Gastrocnemius medialis (tissue), 4 donors: ENCODE results near the gene DRAM1. TPM values are rescaled to one million over a fixed set of nuclear protein-coding genes. Genes with fewer than 3 reads are reported as not detected.
A peak's percentile ranks its signal among the peaks of the same experiment; 100 is the strongest.

Experiments used
- ATAC-seq, 2 donors: fragments of 150-250 bp; one replicate each; pipeline ENCODE4 v1.9.1; 2016
- DNase-seq, 2 donors: peaks; one replicate each; pipeline ENCODE4 v3.0.0-alpha.2; 2019
- H3K27ac ChIP-seq, 4 donors: fragments of 200-600 bp; sonication (generic); 1 replicate in 1 of 4; 2 replicates in 3 of 4; pipeline ENCODE4 v1.5.1; 2016 to 2018; ENCODE audit warnings: mild to moderate bottlenecking in 2 of 4, moderate library complexity in 1 of 4
- H3K27me3 ChIP-seq, 3 donors: fragments of 200-600 bp; sonication (generic) in 2 of 3; 1 replicate in 1 of 3; 2 replicates in 2 of 3; pipeline versions ENCODE4 v1.5.1 to v1.6.0; 2016 to 2019; ENCODE audit warnings: mild to moderate bottlenecking in 1 of 3, moderate library complexity in 1 of 3
- H3K36me3 ChIP-seq, 2 donors: fragments of 200-600 bp; sonication (generic) in 1 of 2; one replicate each; pipeline ENCODE4 v1.5.1; 2017 to 2018
- H3K4me1 ChIP-seq, 2 donors: fragments of 200-600 bp; sonication (generic) in 1 of 2; one replicate each; pipeline ENCODE4 v1.5.1; 2016 to 2017; ENCODE audit warnings: mild to moderate bottlenecking in 2 of 2
- H3K4me3 ChIP-seq, 4 donors: fragments of 200-600 bp; sonication (generic) in 3 of 4; 1 replicate in 1 of 4; 2 replicates in 3 of 4; pipeline ENCODE4 v1.5.1; 2016 to 2019; ENCODE audit warnings: mild to moderate bottlenecking in 2 of 4
- H3K9me3 ChIP-seq, 3 donors: fragments of 200-600 bp; sonication (generic) in 2 of 3; 1 replicate in 1 of 3; 2 replicates in 2 of 3; pipeline ENCODE4 v1.5.1; 2016 to 2019
- CTCF ChIP-seq, 5 experiments: fragments of 450-650 bp in 3 of 5; fragments of 200-600 bp in 2 of 5; sonication (generic) in 2 of 5; IDR thresholded peaks in 4 of 5; conservative IDR thresholded peaks in 1 of 5; 1 replicate in 4 of 5; 2 replicates in 1 of 5; pipeline ENCODE4 v1.5.1; 2016 to 2019; ENCODE audit warnings: antibody characterized with exemption in 5 of 5, mild to moderate bottlenecking in 3 of 5, moderate library complexity in 3 of 5
- POLR2A ChIP-seq, 2 donors: fragments of 450-650 bp; IDR thresholded peaks; one replicate each; pipeline ENCODE4 v1.6.1; 2017; ENCODE audit warnings: antibody characterized with exemption in 2 of 2, mild to moderate bottlenecking in 2 of 2, moderate library complexity in 2 of 2
- in situ Hi-C, 4 donors: fragments of 200-750 bp; cut with MboI; loops; one replicate each; pipeline versions ENCODE4 v1.15.0 to v1.8.0; 2017; ENCODE audit warnings: low sequenced_read_pairs in 4 of 4
- intact Hi-C: fragments of 100-400 bp; cut with DNase I; formaldehyde crosslinking; loops from one replicate; pipeline ENCODE4 v1.15.1; 2023; ENCODE audit warnings: low total_unique reads
- total RNA-seq, 4 donors: library from RNA; depleted of rRNA; stranded (reverse); fragments of >200 nt; gene quantifications; one replicate each; pipeline versions ENCODE4 v1.1.0 to v1.2.3, GENCODE V29; 2016

The DRAM1 gene
- total RNA-seq, 4 donors from 2014 or later = 2.9 to 7.2 (median 4.1) TPM

- in situ Hi-C loops (no loop called here), intact Hi-C loops (no loop called here)
- no peak overlapping the region for H3K4me3 ChIP-seq
- no peaks in the 10 kb centered on the region for H3K9me3 ChIP-seq
- H3K27me3 ChIP-seq = no peaks in the 10 kb centered on the region
- peaks cover 0 to 11% of the 10 kb centered on the region in 2 donors for H3K4me1 ChIP-seq
- no peak for DNase-seq
- no peaks in the 10 kb centered on the region for H3K36me3 ChIP-seq
- ATAC-seq = no peak
- TF ChIP-seq CTCF (IDR thresholded peaks at IDR 0.05 in 4 of 5, conservative IDR thresholded peaks at IDR 0.05 in 1 of 5) (no peak), POLR2A (IDR thresholded peaks at IDR 0.05) (no peak)
- H3K27ac ChIP-seq = no peak overlapping the region
Observed at GRCh38 chr12:101957252-101957959, 80.0 kb downstream of the DRAM1 start.

- ATAC-seq = no peak
- no peaks in the 10 kb centered on the region for H3K27me3 ChIP-seq
- in situ Hi-C loops = no loop called here
- H3K27ac ChIP-seq = no peak overlapping the region
- no peak for TF ChIP-seq CTCF (IDR thresholded peaks at IDR 0.05 in 4 of 5, conservative IDR thresholded peaks at IDR 0.05 in 1 of 5)
- no peak for TF ChIP-seq POLR2A (IDR thresholded peaks at IDR 0.05)
- H3K36me3 ChIP-seq = no peaks in the 10 kb centered on the region
- intact Hi-C loops = no loop called here
- no peak for DNase-seq
- H3K4me3 ChIP-seq = no peak overlapping the region
- no peaks in the 10 kb centered on the region for H3K9me3 ChIP-seq
- peaks cover 12 to 19% of the 10 kb centered on the region in 2 donors for H3K4me1 ChIP-seq
Observed at GRCh38 chr12:101959607-101960006, 82.2 kb downstream of the DRAM1 start.

- peak; percentile 36 to 53 for ATAC-seq
- Histone ChIP-seq H3K4me1 (peaks cover 12 to 13% of the 10 kb centered on the region in 2 donors), H3K27me3 (no peaks in the 10 kb centered on the region), H3K9me3 (no peaks in the 10 kb centered on the region), H3K36me3 (no peaks in the 10 kb centered on the region), H3K4me3 (no peak overlapping the region), H3K27ac (peak overlapping the region in 2 of 4 donors; percentile 13 to 65)
- intact Hi-C loops = no loop called here
- in situ Hi-C loops = no loop called here
- no peak for DNase-seq
- no peak for TF ChIP-seq POLR2A (IDR thresholded peaks at IDR 0.05)
- TF ChIP-seq CTCF (IDR thresholded peaks at IDR 0.05 in 4 of 5, conservative IDR thresholded peaks at IDR 0.05 in 1 of 5) = no peak
Observed at GRCh38 chr12:101962486-101962885, 85.1 kb downstream of the DRAM1 start.

GRCh38 chr12:101963697-101964096 lies 86.3 kb downstream of the DRAM1 start:
- intact Hi-C loops = no loop called here
- no peaks in the 10 kb centered on the region for H3K9me3 ChIP-seq
- peaks cover 12 to 13% of the 10 kb centered on the region in 2 donors for H3K4me1 ChIP-seq
- DNase-seq (peak in 1 of 2 donors; percentile 17), ATAC-seq (no peak)
- H3K36me3 ChIP-seq = no peaks in the 10 kb centered on the region
- H3K27ac ChIP-seq = no peak overlapping the region
- no peaks in the 10 kb centered on the region for H3K27me3 ChIP-seq
- H3K4me3 ChIP-seq = no peak overlapping the region
- in situ Hi-C loops = no loop called here
- TF ChIP-seq POLR2A (IDR thresholded peaks at IDR 0.05) (no peak), CTCF (IDR thresholded peaks at IDR 0.05 in 4 of 5, conservative IDR thresholded peaks at IDR 0.05 in 1 of 5) (no peak)
